Amygdala (tissue), 56 donors: ENCODE measurements around the gene GATC.

Experiments used
- DNase-seq, 56 donors: peaks; one replicate each; lab custom pipeline; 2025; lab: John Stamatoyannopoulos, UW

Gene GATC

DNA sequence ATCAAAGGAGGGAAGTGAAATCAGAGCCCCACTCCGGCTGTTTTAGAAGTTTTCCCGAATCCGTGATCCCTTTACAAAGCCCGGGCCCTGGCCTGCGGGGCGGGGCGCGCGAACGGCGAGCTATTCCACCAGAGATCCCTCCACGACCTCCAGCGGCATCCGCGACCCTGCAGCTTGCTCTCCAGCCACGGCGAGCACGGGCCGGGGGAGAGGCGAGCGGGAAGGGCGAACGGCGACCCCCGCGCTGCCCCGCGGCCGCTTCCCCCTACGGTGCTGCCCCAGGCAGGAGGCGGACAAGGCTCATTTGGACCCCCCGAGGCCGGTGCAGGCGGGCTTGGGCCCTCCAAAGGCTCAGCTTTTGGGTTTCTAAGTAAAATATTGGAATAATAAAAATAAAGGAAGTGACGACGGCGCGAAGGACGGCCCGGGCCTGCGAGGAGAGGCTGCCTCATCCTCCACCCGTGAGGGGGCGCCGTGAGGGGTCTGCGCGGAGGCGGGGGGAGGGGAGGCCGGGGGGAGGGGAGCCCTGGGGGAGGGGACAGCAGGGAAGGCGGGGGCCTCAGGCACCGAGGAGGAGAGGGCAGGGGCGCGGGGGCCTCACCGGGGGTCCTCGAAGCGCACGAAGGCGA lies 22.7 kb downstream of the GATC start:
- peak in 31 of 56 donors; percentile 11 to 75 (median 49) for DNase-seq

DNA sequence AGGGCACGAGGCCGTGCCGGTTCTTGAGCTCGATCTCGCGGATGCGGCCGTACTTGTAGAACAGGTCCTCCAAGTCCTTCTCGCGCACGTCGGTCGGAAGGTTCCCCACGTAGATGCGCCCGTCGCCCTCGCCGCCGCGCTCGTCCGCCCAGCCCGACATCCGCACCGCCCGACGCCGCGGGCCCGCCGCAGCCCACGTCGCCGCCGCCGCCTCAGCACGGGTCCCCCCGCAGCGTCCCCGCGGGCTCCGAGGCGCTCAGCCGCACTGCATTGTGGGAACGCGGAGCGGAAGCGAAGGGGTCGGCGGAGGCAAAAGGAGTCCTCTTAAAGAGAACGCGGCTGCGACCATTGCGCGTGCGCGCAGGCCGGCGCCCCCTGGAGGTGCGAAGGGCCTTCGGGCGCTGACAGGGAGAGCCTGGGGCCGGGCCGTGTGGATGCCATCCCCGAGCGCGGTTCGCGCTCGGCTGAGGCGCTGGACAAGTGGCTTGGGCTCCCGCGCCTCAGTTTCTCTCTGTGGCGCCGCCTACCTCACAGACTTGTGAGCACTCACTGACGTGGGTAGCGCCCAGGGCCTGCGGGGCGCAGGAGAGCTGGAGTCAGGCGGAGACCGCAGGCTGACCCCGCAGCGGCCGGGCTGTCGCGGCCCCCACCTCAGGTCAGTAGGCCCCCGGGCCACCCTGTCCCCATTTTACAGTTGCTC lies 23.4 kb downstream of the GATC start, which contains the start of gene SRSF9:
Gene SRSF9, minus strand, starts transcription at position 299 of the 700 bp plus-strand sequence. Its CDS starts 139 bp downstream, at position 160.
- peak; percentile 47 to 96 (median 90) for DNase-seq

DNA sequence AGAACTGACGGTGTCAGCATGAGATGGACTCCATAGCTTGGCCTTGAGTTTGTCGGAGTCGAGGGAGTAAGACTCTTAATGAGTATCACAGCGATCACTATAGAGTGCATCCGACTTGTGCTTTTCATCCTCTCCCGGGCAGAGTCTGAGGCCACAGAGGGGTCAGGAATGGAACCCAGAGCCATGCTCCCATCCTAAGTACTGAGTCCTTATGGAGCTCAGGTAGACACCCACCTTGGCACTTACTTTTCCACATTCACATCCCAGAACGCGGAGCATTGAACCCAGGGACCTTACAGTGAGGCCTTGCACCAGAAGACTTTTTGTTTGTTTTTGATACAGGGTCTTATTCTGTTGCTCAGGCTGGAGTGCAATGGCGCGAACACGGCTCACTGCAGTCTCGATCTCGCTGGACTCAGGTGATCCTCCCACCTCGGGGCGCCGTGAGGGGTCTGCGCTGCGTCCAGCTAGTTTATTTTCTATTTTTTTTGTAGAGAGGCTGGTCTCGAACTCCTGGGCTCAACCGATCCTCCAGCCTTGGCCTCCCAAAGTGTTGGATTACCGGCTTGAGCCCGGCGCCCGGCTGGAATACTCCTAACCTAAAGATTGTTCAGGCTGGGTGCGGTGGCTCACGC lies 24.0 kb downstream of the GATC start:
- DNase-seq = no peak

DNA sequence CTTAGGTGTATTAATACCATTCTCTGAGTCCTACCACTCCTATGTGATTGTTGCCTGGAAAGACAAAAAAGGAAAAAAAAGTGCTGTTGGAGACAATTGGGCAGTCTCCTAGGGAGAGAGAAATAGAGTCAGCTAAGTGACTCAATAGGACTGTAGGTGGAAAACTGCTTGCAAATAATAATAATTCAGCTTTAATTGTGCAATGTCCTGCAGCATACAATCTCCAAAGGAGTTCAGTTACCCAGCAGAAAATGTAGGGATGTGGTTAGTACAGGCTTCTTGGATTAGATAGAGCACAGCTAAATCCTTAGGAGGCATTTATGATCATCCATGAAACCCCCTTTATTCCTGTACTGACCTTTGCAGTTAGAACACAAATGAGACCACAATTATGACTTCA lies 26.3 kb downstream of the GATC start:
- DNase-seq = no peak

DNA sequence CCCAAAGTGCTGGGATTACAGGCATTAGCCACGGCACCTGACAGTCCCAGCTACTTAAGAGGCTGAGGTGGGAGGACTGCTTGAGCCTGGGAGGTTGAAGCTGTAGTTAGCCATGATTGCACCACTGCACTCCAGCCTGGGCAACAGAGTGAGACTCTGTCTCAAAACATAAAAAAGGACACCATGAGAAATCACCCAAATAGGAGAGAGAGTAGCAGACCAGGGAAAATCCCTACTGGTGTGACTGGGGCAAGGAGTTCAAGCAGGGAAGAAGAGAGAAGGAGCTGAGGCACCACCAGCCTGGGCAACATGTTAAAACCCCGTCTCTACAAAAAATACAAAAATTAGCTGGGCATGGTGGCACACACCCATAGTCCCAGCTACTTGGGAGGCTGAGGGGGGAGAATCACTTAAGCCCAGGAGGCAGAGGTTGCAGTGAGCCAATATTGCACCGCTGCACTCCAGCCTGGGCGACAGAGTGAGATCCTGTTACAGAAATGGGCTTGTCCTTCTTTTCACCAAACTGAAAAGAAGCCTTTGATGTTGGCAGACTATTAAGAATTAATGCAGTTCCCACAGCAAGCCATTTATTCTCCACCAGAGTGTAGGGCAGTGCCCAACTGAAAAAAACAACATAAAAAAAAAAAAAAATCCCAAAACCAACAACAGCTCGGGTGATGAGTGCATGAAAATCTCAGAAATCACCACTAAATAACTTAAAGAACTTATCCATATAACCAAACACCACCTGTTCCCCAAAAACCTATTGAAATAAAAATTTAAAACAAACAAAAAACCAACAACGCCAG lies 27.8 kb downstream of the GATC start:
- no peak for DNase-seq

DNA sequence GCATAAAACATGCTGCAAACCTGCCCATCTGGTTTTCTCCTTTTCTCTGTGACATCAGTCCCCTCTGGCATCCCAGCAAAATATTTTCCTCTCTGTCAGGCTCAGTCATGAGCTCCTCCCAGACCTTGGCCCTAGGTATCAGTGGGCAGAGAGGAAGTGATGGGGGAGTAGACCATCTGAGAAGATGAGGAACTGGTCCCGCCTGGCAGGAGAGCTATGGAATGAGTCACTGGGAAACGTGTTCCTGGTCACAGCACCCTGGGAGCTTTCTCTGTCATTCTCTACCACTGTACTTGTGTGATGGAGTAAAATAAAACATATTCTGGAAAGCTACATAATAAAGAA lies 28.3 kb downstream of the GATC start:
- DNase-seq = peak in 9 of 56 donors; percentile 5 to 22 (median 13)

DNA sequence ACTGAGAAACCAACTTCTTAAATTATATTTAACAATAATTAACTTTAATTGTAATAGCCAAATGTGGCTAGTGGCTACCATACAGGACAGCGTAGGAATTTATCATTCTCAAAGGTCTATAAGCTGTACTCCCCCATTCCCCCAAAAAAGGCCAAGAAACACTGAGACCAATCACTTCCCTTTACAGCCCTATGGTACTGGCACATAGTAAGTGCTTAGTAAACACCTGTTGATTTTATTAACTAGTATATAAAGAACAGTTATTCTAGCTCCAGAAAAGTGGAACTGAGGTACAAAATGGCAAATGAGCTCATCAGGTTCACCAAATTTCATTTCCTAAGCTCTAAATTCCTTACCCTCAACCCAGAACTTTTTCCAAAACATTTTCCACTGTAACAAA lies 29.4 kb downstream of the GATC start:
- DNase-seq = no peak

DNA sequence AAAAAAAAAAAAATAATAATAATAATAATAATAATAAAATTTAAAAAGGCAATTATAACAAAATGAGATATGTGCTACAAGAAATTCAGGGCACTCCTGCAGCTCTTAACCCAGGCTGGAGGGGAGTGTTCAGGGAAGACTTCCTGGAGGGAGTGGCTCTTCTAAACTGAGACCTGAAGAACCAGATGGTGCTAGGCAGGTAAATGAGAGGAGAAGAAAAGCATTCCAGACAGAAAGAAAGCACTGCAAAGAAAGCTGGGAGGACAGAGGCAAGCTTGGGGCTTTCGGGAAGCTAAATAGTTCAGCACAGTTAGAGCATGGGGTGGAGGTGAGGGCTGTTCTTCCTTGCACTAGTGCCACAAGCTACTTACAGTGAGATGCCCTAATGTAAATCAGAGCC lies 33.2 kb downstream of the GATC start:
- no peak for DNase-seq

DNA sequence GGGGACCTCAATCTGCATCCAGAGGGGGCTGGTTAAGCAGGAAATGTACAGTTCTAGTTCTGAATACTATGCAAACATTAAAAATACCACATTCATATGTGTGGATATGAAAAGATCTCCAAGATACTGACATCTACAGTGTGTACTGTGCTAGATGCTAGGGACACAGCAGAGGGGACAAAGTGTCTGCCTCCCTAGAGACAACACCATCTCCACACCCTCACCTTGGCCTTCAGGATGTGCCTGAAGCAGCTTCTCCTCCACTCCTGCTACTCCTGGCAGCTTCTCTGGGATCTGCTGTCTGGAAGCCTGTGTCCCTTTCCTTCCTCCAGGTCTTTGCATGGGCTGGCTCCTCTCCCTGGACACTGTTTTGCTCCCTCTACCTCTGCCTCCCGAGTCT lies 34.0 kb downstream of the GATC start:
- DNase-seq = no peak

DNA sequence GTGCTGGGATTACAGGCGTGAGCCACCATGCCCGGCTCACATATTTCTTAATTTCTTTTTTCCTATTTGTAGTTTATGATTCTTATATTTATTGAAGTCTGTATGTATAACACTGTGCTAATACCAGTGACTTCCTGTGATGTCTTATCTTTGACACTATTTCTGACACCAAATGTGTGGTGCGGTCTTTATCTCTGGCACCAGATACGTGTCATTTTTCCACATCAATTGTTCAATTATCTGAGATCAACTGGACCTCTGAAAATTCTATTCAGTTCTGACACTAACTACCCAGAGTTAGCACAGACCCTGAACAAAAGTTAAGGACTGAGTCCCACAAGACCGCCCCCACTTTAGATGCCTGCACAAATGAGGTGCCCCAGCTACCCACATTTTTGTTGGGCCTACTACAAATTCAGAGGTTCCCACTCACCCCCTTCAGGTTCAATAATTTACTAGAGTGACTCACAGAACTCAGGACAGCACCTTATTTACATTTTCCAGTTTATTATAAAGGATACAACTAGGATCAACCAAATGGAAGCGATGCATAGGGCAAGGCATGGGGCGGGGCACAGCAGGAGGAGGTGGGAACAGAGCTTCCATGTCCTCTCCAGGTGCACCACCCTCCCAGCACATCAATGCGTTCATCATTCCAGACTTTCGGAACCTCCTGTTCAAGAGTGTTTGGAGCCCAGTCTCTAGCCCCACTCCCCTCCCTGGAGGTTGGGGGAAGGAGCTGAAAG lies 35.0 kb downstream of the GATC start:
- no peak for DNase-seq

DNA sequence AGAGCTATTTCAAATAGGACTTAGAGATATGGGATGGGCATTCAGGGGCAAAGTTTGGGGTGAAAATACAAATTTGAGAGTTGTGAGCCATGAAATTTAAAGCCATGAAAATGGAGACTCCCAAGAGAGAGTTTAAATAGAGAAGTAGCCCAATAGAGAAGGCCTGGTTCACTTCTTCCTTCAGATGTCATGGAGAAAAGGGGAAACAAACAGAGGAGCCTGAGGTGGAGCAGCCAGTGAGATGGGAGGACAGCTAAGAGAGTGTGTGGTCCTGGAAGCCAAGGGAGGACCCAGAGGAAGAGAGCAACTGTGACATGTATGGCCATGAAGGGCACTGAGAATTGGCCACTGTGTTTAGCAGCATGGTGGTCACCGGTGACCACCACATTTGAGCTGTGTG lies 37.4 kb downstream of the GATC start:
- no peak for DNase-seq

DNA sequence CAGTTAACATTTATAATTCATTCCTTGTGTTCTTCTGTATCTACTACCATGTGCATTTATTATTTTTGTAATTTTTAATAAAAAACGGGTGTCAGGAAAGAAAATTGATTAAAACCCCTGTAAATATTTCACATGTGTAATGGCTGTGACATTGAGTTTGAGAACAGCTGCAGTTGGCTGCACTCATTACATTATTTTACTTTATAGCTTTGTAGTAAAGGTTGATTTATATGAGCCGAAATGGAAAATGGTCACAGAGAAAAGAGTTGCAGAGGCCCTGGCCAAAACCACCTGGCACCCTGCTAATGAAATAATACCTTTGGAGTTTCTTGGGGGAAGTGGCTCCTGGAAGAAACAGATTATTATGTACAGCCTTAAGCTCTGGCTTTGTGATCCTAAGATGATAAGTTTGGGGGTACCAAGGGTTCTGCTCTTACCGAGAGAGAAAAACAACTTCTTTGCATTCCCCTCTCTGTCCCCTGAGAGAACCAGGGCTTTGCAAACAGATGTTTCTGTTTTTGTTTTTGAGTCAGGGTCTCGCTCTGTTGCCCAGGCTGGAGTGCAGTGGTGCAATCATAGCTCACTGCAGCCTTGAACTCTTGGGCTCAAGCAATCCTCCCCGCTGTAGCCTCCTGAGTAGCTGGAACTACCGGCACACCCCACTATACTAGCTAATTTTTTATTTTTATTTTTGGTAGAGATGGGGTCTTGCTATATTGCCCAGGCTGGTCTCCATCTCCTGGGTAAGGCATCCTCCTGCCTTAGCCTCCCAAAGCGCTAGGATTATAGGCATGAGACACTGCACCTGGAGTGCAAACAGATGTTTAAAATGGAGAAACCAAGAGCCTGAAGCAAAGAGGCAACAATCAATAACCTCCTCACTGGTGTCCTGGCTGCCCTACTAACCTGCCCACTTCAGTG lies 40.0 kb downstream of the GATC start:
- no peak for DNase-seq

DNA sequence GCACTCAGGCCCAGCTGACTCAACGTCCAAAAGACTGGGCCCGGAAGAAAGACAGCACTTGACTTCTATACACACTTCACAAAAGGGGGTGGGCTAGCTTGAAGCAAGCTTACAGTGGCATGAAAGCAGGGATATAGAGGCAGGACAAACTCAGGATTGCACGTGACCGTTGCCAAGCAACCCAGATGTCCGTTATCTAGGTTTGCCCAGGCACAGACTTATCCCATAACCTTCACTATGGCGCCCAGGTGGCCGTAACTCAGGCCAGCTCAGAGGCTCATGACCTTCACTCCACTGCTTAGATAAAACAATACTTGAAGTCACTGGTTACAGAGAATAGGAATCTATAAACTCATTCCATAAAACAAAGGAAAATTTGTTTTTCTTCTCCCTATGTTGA lies 41.3 kb downstream of the GATC start:
- DNase-seq = peak in 1 of 56 donors; percentile 41

DNA sequence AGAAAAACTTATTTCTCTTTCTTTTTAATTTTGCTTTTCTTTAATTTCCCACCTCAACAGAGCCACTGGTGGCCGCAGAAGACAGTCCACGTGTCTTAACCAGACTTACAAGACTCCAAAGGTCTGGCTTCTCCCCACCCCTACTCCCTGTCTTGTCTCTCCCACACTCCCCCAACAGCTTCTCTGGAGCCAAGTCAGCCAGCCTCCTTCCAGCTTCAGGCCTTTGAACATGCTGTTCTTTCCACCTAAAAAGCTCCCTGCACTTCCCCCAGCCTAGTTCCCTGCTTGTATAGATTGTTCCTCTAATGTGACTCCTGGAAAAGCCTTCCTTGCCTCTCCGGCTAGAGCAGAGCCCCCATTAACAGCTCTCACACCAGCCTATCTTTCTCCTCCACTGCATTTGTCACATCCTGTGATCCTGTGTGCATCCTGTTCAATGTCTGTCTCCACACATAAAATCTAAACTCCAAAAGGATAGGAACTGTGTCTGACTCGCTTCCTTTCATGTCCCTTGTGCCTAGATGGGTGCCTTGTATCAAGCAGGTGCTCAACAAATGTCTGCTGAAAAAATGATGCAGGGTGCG lies 41.9 kb downstream of the GATC start:
- DNase-seq = peak in 16 of 56 donors; percentile 9 to 52 (median 26)

DNA sequence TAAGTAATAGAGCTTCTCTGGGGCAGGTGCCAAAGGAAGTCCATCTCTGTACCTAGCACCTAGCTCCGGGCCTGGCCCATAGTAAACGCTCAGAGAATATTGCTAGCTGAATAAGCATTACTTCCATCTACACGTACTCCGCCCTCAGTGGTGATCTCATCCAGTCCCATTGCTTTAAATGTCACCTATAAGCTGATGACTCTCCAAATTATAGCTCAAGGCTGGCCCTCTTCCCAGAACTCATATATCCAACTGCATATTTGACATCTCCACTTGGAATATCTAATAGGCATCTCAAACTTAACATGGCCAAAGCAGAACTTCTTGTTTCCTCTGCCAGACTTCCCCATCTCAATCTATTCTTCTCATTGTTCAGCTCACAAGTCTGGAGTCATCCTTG lies 42.8 kb downstream of the GATC start:
- no peak for DNase-seq

DNA sequence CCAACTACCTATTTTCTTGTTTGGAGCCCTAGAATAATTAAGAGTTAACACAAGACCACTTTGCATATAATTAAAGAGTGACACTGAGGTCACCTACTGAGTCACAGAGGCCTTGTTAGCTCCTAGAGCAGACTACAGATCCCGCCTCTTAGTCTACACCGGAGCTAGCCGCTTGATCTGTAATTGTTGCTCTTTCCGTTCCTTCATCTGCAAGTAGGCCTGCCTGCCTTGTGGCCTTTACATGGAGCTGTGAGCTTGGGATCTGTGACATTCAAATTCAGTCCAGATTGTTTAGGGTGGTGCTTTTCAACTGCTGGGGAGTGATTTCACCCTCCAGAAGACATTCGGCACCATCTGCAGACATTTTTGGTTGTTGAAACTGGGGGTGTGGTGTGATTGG lies 44.1 kb downstream of the GATC start:
- DNase-seq = no peak

DNA sequence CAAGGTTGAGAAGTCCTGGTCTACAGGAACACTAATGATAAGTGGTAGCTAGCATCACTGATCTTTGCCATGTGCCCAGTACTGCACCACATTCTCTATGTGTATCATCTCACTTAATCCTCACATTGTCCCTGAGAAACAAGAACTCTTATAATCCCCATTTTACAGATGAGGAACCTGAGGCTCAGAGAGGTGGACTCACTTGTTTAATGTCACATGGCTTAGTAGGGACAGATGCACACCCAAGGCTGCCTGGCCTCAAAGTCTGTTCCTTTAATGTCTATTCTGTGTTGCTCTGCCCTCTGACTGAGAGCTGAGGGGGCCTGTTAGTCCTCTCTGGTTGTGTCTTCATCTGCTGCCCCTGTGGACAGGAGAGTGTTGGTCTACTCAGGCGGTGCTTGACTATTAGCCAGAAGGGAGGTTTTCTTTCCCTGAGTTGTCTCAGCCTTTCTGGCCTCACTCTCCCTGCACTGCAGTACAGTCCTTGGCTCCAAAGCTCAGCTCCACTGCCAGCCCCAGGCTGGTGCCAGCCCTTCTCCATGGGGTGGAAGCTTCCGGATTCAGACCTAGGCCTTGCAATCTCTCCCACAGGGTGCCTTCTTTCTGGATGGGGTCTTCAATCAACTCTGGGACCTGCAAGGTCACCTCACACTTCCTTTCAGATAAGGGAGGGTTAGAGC lies 44.7 kb downstream of the GATC start:
- peak in 19 of 56 donors; percentile 11 to 72 (median 24) for DNase-seq

DNA sequence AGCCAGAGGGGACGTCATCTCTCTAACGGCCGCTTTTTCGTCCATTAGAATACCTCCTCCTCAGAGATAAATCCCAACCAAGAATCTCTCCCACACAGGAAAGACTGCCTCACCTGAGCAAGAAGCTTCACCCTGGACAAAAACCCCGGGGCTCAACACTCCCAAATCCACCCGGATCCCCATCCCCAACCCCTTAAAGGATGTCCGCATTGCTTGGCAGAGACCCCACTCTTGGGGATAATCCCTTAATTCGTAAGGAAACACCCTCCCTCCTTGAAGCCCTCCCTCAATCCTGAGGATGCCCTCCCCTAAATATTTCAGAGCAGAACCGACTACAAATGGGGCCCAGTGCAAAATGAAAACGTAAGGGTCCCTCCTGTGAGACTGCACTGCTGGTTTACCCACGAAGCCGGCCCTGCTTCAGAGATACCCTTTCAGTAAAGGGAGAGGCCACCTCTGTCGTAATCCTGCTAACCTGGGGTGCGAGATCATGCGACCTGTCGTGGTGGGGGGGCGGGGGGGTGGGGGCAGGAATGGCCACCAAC lies 49.0 kb downstream of the GATC start:
- DNase-seq = no peak
